HG02798 (cell line): ENCODE results near the gene NRXN2.
A peak's percentile ranks its signal among the peaks of the same experiment; 100 is the strongest.

ENCODE experiments used
- ATAC-seq: cut with Tn5 transposase; IDR thresholded peaks from one replicate; pipeline ENCODE4 v1.9.1; 2021; ENCODE audit warnings: mild to moderate bottlenecking; ENCODE audit not compliant: unreplicated experiment, poor library complexity

NRXN2 gene

DNA sequence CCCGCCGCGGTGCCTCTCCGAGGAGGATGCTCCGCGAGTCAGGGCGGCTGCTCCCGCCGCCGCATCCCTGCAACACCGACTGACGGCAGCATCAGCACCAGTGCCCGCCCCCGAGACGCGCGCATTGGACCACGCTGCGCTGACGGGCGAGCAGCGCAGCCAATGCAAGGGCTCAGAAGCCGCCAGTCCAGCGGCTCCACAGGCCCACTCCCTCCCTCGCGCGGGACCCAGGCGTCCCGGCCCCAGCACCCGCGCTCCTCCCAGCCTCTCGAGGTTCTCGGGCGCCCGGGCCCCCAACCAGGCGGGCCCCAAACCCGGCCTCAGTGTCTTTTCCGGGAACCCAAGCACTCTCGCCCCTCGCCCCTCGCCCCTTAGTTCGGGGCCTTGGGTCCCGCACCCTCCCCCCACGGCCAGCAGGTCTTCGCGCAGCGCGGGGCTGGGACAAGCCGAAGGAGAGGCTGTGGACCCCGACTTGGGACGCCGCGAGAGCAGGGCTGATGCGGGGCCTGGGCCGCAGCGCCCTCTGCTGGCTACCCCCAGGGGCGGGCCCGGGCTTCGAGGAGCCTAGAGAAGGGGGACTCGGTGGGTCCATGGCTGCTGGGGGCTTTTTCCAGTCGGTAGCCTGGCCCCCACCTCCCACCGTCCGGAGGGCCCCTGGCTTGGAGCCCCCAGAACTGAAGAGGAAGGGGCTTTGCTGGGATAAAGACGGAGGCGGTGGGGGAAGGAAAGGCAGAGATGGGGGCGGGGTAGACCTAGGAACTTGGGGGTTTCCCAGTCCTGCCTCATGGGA is at the start of gene NRXN2:
TSS of gene NRXN2 (minus strand) at position 81 of the 790 bp plus-strand sequence. CDS start 9,498 bp downstream, outside the sequence.
- ATAC-seq: peak; percentile 85

DNA sequence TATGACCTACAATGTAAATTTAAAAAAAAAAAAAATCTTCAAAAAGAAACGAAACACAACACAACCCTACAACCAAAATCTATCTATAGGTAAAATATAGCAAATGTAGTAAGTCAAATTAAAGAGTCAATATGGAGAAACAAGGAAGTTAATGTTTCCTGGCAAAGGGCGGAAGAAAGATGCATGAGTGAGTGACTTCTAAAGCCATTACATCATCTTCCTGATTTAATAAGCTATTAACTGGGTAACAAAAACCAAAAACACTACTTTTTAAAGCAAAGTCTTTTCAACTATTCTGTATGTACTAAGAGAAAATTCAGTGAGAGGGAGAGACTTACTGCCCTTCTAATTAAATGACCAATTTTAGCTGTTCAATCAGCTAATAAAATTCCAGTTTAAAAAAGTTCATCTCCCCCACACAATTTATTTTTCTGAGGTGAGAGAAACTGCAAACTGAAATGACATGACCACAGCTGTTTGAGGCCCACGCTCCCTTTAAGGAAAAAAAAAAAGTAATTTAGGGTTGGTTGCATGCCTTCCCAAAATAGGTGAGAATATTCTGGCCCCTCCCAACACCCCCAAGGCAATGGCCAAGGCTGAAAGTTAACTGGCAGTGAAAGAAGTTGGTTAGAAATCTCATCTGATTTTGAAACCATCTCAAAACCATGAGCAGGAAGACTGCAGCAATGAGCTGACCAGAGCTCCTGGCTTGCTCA is 49.5 kb upstream of the NRXN2 start:
- ATAC-seq: no peak

DNA sequence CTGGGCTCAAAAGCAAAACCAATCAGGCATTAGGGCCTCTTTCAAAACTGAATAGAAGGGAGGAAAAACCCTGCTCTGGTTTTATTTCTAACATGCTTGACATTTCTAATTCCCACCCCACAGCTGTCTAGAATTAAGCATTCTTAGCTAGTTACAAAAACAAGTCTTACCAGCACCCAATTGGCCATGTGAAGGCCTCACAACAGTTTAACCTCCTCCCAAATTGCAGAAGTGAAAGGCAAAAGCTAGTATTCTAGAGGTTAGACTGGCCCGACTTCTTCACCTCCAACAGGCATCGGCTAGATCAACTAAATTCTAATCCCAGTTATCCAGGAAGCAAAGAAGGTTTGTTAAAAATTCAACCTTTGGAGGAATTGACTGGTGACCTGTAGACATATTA is 48.9 kb upstream of the NRXN2 start:
- ATAC-seq: no peak

DNA sequence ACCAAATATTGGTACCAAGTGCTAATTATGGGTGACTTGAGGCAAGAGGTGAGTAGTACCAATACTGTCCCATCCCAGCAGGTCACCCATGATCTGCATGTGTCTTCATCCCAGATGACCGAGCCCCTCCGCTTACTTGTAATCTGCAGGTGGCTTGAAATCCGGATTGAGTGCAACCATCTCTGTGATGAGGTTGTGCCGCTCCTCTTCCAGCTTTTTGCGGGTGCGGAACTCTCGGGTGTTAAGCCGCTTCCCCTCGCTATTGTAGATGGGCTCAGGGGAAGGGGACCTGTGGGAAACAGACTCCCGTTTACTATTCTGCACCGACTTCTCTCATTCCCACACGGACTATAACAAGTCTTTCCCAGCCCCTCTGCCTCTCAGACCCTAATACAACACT is 47.1 kb upstream of the NRXN2 start:
- ATAC-seq: no peak

DNA sequence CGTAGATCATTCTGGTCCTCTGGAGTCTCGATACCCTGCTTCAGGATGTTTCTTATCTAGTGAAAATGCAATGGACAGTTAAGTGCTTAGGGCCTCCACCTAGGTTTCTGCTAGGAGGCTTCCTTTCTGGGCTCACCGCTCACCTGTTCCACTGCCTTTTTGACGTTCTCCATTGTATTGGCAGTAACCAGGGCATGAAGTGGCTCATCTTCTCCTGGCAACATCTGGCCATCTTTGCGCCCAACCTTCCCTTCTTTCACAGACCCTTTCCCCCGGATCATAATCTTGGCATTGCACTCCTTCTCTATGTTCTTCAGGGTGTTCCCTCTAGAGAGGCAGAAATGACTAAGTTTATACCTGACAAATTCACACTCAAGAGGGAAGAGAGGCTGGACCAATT is 46.3 kb upstream of the NRXN2 start:
- ATAC-seq: no peak

DNA sequence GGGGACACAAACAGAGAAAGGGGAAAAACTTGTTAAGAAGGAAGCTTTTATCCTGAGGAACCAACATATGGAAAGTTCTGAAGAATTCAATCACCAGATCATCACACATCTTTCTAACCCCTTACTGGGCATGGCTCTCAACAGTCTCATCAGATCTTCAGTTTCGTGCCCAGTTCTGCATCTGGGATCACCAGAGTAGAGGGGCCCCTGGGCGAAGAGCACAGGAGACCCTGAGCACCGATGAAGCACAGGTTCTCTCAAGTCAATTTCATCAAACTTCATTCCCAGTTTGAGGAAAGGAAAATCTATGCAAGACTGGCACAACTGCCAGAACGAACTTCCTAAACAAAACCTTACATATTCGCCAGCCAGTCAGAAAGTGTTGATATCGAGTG is 45.3 kb upstream of the NRXN2 start:
- no peak for ATAC-seq

DNA sequence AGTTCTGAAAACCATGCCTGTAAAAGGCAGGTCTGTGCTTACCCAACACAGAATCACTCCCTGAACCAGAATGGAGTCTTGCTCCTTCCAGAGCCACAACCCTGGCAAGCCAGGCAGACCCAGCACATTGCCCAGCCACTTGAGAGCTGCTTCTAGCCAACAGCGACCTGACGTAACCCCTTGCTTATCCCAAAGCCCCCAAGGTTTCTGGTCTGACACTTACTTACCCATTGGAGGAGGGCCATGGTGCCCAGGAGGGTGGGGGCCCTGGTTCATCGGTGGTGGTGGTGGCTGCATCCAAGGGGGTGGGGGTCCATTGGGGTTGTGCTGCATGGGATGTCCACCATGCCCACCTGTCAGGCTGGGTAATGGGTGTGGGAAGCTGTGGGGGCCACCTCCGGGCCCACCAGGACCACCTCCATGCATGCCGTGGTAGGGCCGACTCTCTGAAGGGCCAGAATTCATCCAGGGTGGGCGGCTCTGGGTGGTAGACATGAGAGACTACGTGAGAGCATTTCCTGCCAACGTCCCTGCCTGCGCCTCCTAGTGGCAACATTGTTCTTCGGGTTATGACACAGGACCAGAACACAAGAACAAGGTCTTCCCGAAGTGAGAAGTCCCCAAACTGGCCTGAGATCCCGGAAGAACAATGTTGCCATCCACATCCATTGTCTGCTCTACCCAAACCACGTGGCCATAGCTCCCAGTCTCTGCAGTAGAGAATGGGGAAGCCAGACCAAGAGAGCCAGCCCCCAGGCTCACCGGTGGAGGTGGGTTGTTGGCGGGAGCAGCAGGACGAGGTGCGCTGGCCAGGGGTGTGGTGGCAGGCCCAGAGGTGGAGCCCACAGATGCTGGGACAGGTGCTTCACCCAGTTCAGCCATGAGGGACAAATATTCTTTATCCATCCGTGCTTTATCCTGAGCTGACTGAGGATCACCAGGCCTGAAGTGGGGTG is 44.6 kb upstream of the NRXN2 start:
- ATAC-seq: no peak

DNA sequence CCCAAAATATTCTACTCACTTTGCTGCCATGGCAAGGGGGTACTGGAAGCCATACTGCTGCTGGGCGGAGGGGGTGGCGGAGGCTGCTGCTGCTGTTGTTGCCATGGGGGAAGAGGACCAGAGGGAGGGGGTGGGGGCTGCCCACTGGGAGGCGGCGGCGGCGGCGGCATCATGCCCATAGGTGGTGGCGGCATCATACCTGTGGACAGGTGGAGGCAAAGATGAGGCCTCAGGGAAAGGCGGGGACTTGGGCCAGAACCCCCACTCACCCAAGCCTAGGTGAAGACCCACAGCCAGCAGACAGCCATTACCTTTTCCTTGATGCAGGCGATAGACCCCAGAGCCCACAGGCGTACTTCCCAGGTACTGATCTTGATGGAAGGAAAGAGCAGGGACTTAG is 43.9 kb upstream of the NRXN2 start:
- no peak for ATAC-seq

DNA sequence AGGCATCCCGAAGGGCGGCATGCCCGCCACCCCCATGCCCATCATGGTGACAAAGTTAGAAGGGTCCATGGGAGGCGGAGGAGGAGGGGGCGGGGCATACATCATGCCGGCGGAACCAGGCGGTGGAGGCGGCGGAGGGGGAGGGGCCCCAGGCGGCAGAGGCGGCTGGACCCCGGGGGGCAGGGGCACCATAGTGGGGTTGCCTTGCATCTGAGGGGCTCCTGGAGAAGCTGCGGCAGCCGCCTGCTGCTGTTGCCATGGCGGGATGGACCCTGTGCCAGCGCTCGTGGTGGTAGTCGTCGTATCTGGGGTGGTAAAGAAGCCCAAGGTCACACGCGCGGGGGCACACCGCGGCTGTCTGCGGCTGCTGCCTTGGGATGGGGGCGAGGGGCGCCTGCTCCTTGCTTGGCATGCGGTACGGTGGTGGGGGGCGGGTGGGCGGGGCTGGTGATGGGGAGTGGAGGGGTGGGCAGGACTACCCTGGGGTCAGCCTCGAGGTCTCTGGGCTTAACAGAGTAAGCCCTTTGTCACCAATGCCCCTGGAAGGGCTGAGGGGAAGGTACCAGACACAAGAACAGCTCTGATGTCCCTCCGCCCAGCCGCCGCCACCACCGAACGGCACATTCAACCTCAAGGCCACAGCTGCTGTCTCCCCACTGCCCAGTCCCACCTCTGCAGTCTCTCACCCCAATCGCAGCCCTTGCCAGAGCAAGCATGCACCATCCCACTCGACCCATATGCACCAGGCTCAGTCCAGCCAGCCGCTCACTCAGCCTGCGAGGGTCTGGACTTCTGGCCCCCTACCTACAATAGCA is 43.1 kb upstream of the NRXN2 start:
- ATAC-seq: no peak

DNA sequence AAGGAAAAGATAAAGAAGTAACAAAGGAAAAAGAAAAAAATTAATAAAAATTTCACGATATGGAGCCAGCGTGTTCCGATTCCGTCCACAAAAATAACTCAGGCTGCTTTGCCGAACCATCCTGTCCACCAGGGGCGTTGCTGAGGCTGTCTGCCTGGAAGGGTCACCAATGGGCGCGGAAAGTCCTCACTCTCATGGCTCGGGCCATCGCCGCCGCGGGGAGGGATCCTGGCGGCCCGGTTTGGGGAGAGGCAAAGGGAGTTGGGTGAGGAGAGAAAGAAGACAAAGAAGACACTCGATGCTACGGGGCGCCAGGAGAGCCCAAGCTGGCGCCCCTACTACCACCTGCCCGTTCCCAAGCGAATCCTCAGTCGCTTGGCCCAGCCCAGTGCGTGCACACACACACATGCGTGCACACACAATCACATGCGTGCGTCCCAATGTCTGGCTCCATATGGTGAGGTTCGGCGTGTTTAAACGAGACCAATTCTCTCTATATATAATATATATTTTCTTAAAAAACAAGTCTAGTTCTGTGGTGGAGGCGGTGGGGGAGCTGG is 42.4 kb upstream of the NRXN2 start:
- ATAC-seq: no peak

DNA sequence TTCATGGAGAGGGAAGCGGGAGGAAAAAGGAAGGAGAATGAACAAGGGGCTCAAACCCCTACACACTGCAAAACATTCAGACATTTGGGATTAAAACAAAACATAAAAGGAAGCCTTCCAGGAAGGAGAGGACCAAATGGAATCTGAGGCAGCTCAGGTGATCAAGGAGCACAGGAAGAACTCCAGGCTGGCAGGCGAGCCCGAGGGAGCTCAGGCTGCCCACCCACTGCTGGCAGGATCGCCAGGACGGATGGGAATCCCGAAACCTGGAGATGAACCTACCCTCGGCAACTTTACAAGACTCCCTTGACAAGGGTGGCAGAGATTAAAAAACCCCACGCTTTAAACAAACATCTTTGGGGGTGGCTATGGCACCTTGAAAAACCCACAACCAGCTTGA is 41.8 kb upstream of the NRXN2 start:
- no peak for ATAC-seq

DNA sequence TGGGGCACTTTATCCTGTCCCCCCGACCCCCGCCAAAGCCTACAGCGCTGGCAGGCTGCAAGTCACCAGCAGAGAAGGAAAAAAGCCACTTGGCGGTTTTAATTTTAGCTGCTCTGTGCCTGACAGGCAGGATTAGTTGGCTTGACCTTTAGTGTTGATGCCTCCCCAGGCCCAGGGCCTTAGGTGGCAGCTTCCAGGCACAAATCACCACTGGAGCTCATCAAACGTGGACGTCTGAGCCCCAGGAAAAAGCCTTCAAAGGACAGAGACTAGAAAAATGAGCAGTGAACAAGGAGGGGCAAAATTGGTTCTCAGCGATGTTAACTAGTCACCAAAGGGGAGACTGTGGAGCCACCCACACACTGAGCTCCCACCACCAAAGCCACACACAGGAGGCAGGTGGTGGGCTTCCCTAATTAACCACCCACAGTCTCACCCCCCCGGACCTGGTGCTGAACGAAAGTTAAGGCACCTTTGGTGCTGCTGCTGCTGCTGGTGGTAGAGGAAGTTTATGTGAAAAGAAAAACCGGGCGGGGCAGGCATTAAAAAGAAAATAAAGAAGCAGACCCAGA is 41.1 kb upstream of the NRXN2 start:
- no peak for ATAC-seq

DNA sequence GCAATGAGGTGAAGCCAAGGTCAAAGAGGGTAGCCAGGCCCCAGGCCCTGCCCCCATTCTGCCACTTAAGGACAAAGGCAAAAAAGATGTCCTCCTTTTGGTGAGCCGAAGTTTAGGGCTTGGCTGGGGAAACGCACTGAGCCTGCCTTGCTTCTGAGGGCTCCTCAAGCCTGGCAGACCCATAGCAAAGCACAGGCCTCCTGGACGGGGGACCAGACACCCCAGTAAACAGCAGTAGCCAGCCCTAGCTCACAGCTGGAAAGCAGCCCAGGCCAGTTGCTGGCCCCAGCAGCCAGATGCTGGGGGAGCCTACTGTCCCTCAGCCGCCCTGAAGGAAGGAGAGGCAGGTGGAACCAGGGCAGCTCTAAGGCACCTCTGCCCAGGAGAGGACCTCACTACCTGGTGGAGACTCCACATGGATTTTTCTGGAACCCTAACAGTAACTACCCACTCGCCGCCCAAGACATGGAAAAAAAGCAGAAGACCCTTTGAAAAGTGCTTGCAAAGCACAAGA is 40.6 kb upstream of the NRXN2 start:
- no peak for ATAC-seq

DNA sequence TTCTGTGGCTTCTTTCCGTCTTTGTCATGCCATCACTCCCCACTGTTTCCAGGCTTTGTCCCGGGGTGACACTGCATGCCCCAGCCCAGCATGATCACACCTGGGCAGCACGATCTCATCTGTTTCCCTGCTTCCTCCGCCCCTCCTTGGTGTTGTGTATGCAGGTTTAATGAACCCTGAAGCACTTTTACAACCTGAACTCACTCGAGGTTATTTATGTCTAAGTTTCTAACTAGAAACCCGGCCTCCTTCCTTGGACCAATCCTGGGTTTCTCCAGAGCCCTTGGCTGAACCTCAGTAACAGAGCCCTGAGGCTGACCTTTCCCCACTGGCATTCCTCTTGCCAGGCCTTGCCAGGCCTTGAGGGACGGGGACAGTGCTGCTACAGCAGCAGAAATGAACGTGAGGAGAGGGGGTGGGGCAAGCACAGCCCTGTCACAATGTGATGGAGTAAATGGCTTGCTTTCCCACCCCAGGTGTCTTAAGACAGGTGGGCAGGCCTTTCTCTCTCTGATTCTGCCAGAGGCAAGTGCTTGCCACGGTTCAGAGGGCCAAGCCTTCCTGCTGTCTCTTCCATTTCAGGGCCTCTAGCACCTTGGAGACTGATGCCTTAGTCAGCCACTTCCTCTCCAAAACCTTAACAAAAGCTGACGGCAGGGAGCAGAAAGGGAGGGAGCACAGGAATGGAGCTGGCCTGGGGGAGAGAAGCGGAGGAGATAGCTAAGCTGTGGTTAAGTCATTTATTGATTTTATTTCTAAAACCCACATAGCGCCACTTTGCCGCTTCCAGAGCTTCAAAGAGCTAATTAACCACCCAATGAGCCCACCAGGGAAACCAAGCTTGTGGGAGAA is 39.9 kb upstream of the NRXN2 start:
- ATAC-seq: no peak

DNA sequence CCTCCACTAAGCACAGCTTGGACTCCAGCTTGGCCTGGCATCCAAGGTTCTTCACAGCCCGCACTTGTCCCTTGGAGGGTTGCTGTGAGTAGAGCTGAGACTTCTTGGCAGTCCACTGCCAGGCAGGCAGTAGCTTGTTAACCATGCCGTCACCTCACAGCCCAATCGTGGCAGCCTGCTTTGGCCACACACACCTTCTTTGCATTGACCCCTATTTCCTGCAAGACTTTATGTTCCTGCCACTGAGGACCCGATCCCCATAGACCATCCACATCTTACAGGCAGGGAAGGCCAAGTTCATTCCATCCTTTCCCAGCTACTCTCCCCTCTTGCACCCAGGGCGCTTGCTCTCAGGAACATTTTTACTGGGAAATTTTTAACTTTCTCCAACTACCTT is 39.3 kb upstream of the NRXN2 start:
- ATAC-seq: no peak

DNA sequence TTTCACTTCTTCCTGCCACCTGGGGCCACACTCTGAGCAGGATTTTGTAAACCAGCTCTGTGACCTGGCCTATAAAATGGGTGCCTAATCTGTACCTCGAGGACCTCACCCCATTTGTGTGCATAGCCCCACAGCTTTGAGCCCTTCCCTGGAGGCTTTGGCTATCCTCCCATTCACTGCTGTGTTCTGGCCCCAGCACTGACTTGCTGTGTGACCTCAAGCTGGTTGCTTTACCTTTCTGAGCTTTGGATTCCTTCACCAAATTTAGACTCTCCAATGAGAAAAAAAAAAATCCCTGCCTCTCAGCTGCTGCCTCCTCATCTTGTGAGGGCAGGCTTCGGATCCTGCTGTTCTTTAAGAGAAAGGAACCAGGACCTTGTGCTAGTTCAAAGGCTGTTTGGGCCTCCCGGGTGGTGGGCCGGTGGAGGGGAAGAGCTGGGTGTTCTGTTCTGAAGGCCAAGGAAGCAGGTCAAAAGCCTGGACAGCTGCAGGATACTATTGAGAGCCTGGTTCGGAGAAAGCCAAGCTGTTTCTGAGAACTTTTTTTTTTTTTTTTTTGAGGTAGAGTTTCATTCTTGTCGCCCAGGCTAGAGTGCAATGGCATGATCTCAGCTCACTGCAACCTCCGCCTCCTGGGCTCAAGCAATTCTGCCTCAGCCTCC is 37.9 kb upstream of the NRXN2 start:
- no peak for ATAC-seq
